ENCODE data around the gene TPP2. TPM values are rescaled to one million over a fixed set of nuclear protein-coding genes. Genes with fewer than 3 reads are reported as not detected.

The TPP2 gene
- total RNA-seq, 1 donor from 2014 or later, result 40.5 TPM

GRCh38 chr13:102721800-102722231, 125.0 kb downstream of the TPP2 start:
- DNase-seq (ENCODE audit: low read depth, low spot score), result no peak

GRCh38 chr13:102724923-102725322, 128.1 kb downstream of the TPP2 start:
- peak; percentile 36 for DNase-seq (ENCODE audit: low read depth, low spot score)

DNA sequence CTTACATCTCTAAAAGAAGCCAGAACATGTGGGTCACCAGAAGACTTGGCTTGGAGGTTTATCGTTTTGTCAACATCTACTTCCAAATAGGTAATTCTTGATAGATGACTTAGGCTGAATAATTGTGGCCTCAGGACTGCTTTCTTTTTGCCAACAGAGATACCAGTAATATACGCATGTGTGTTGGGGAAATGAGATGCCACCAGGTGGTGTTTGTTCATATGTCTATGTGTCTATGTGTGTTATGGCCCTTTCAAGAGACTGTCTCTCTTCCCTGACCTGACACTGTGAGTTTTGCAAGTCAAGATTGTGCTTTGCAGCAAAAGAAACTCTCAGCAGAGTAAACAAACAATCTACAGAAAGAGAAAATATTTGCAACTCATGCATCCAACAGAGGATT, 129.6 kb downstream of the TPP2 start:
- no peak for DNase-seq (ENCODE audit: low read depth, low spot score)

Other genes with a start within 250 kb of the TPP2 start
- not detected in 2 replicates for gene FGF14, start 194.9 kb upstream of the TPP2 start, total RNA-seq
- gene METTL21C, start 98.1 kb downstream of the TPP2 start, total RNA-seq, result not detected in 2 replicates
- 20.8 and 33.7 TPM in 2 replicates for gene TEX30, start 176.8 kb downstream of the TPP2 start, total RNA-seq
- 23.4 and 29.0 TPM in 2 replicates for gene POGLUT2, start 202.0 kb downstream of the TPP2 start, total RNA-seq
- gene BIVM, start 202.1 kb downstream of the TPP2 start, total RNA-seq, result 12.1 and 15.6 TPM in 2 replicates
- gene ERCC5, start 249.0 kb downstream of the TPP2 start, total RNA-seq, result 35.9 and 48.1 TPM in 2 replicates